D341Med (cell line): ENCODE results near the gene CD1C.
"Not testable (repeated sequence)": the region's sequence is repeated elsewhere in the genome, so short reads cannot be mapped to it uniquely, and the experiment has no call there.

Experiments
- DNase-seq: peaks from one replicate; pipeline ENCODE4 v3.0.0; 2012; ENCODE audit warnings: low spot score

CD1C gene

DNA sequence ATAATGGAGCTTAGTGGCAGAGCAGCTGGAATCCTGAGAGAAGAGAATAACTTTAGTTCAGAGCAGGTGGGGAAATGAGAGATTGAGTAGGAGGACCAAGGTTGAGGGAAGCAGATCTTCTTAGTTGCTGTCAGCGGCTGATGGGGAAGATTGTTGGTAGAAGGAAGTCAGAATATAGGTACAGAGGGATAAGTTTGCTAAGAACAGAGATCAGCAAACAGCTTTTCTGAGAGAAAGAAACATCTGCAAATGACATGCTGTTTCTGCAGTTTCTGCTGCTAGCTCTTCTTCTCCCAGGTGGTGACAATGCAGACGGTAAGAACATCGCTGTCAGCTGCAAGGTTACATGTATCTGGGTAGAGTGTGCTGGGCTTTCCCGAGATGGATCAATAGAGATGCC is at the start of gene CD1C:
CD1C (plus strand) TSS at position 113 of the 400 bp plus-strand sequence; CDS start at position 255, 142 bp downstream.
- no peak for DNase-seq

- no peak for DNase-seq
These were observed 43.1 kb upstream of the CD1C start for GRCh38 chr1:158246650-158247049.

- no peak for DNase-seq
These were observed 41.6 kb upstream of the CD1C start for GRCh38 chr1:158248118-158248517.

DNA sequence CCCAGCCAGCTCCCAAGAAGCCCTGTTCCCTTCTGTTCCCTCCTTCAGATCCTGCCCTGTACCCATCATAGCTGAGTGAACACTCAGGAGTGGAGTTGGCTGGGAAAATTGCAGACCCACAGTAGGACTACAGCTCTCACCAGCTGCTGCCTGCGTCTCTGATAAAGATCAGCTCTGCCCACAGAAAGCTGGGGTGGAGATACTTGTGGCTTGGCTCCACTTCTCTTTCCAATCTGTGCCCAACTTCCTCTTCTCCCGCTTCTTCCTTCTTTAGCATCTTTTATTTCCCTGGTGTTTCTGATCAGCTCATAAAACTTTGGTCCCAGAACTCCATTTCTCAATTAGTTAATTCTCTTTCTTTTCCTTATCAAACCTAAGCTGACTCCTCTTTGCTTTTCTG is 41.0 kb upstream of the CD1C start:
- DNase-seq, result no peak

DNA sequence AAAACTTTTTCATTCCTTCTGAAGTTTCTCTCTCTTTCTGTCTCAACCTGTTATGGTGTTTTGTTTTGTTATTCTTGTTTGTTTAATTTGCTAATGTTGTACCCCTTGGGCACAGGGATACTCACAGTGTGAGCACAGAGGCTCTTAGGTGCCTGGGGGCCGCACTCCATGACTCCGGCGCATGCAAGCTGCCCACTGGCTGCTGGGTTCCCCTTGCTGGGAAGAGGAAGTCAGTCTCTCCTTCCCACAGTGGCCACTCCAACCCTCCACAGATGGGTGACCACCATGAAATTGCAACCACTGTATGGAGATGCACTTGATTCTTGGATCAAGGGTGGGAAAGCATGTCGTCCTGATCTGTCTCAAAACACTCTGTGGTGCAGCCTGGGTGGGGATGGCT is 40.1 kb upstream of the CD1C start:
- DNase-seq, result no peak

GRCh38 chr1:158251163-158251562 is 38.6 kb upstream of the CD1C start:
- DNase-seq, result no peak

DNA sequence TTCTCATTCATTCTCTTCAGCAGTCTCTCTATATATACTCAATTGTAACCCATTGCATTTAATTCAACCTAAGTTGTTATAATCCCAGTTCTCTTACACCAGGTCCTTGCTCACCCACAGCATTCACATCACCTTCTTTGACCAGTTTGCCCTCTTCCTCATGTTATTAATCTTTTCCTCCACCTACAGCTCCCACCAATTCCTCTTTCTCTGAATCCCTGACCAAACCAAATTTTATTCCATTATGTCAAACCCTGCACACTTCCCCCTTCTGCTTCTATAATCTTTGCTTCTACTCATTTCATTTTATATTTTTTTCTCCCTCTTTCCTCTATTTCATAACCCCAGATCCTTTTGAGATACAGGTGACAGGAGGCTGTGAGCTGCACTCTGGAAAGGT is 34.1 kb upstream of the CD1C start:
- no peak for DNase-seq

- DNase-seq, result not testable (repeated sequence)
These were observed 33.0 kb upstream of the CD1C start for GRCh38 chr1:158256747-158257146.

DNA sequence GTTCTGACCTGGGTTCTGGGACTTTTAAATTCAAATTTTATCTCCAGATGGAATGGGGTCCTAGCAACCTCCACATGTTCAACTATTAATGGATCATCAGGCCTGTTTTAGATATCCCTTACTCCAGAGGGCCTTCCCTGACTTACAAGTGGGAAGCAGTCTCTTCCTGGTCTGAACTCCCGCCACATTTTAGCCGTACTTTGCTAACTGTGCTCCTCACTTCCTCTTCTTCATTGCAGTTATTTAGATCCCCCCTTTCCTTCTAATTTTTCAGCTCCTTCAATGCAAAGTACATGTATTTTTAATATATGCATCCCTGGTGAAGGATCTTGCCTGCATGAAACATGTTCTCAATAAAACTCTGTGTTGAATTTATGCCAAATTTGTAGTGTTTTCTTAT is 31.8 kb upstream of the CD1C start:
- no peak for DNase-seq

DNA sequence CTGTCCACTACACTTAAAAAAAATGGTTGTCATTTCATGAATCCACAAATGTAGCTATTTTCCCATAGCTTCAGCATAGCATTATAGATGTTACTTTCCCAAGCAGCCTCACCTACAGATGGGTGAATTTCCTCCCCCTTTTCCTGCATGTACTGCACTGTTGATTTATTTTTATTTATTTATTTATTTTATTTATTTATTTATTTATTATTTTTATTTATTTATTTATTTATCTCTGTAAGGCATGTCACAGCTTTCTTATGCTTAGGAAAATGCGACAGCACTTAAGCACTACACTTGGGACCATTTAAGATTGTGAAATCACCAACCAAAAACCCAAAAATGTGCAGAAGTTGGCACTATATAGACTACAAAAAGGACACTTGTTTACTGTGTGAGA is 30.6 kb upstream of the CD1C start:
- no peak for DNase-seq

- no peak for DNase-seq
These were observed 17.0 kb upstream of the CD1C start for GRCh38 chr1:158272681-158273080.

DNA sequence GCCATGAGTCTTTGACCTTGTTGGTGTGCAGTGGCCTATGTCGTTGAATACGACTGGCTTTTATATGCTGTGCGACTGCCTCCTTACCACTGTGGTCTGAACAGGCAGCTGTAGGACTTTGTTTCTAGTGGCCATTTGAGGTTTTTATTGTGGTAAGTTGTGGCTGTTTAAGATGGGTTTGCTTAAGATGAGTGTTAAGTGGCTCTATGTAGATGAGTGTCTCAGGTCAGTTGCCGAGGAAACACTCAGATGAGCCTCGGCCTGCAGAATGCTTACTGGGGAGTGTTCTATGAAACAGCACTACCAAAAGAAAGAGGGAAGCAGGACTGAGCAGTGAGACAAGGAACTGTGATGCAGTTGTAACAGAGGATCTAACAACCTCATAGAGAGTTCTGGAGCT is 14.9 kb upstream of the CD1C start:
- DNase-seq, result no peak

DNA sequence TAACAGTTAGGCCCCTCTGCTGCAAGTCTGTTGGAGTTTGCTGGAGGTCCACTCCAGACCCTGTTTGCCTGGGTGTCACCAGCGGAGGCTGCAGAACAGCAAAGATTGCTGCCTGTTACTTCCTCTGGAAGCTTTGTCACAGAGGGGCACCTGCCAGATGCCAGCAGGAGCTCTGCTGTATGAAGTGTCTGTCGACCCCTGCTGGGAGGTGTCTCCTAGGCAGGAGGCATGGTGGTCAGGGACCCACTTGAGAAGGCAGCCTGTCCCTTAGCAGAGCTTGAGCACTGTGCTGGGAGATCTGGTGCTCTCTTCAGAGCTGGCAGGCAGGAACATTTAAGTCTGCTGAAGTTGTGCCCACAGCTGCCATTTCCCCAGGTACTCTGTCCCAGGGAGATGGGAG is 7.3 kb upstream of the CD1C start:
- DNase-seq, result not testable (repeated sequence)

DNA sequence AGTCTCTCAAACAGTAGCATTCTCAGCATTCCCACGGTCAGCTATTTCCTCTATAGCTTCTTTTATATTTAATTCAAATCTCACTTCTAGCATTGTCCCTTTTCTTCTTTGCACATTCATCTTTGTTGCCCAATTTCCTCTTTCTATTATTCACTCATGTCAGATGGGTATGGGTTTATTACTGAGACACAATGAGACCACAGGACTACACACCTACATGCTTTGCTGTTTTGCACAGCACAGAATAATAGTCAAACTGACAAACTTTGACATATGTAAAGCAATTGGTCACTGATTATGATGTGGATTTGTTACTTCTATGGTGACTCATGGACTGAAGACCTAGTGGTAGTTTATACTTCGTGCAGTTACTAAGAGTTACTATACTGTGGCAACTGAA is 5.8 kb upstream of the CD1C start:
- no peak for DNase-seq

DNA sequence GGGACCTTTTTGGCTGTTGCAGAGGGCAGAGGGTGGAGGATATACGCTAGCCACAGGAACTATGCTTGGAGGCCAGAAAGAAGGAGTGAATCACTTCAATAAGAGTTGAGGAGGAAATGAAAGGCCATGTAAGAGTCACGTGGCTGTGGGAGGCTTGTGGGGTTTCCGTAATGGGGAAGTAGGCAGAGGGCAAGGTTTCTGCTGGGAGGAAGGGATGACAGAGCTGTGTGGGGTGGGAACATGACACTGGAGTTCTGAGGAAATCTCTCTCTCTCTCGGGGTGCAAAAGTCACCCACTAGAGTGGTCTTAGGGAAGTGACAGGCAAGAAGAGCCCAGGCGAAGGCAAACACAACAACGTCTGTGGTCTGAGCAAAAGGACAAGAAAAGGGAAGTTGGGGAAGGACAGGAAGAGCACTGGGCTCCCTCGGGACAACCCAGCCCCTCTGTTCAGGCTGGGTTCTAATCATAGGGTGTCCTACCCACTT is 3.9 kb upstream of the CD1C start:
- DNase-seq, result no peak

GRCh38 chr1:158286487-158286886 is 3.2 kb upstream of the CD1C start:
- DNase-seq, result no peak

- DNase-seq, result no peak
These were observed 2.8 kb upstream of the CD1C start for GRCh38 chr1:158286941-158287346.

DNA sequence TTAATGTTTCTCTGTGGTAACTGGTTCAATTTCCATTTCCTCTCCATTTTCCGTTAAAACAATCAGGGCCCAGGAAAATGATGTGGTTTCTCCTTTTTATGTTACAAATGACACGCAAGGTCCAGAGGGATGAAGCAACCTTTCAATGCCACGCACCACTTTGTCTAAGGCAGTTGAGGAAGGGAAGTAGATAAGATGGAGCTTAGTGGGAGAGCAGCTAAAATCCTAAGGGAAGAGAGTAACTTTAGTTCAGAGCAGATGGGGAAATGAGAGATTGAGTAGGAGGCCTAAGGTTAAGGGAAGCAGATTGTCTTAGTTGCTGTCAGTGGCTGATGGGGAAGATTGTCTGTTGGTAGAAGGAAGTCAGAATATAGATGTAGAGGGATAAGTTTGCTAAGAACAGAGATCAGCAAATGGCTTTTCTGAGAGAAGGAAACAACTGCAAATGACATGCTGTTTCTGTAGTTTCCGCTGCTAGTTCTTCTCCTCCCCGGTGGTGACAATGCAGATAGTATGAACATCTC is 660 bp downstream of the CD1C start:
- DNase-seq, result no peak

GRCh38 chr1:158295791-158296190 is 6.1 kb downstream of the CD1C start:
- no peak for DNase-seq

GRCh38 chr1:158310623-158311022 is 20.9 kb downstream of the CD1C start:
- no peak for DNase-seq

DNA sequence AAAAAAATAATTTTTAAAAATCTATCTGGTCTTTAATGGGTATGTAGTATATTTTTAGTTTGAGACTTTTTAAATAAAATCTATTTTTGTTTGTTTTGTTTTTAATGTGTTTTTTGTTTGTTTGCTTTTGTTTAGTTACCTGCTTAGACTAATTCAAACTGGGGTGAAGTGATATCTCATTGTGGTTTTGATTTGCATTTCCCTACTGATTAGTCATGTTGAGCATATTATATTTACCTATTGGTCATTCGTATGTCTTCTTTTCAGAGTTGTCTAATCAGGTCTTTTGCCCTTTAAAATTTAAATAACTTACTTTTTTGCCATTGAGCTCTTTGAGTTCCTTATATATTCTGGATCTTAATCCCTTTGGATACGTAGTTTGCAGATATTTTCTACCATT is 21.3 kb downstream of the CD1C start:
- DNase-seq, result no peak

GRCh38 chr1:158323866-158324265 is 34.1 kb downstream of the CD1C start:
- no peak for DNase-seq

DNA sequence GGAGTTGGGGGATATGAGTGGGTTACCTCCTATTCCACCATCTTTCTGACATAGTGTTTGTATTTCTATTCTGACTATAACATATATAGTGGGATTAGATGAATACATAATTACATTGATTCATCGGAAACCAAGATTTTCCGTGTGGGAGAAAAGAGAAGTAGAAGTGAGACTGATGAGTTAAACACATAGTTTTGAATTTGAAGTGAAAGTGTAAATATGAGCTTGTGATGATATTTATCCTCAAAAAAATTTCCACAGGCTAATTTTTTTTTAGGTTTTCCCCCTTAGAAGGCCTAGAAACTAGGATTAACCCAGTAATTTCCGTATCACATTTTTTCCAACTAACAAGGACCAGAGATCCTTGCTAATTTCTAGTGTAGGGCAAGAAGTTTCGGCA is 34.7 kb downstream of the CD1C start:
- no peak for DNase-seq

GRCh38 chr1:158327481-158327880 is 37.8 kb downstream of the CD1C start:
- no peak for DNase-seq

DNA sequence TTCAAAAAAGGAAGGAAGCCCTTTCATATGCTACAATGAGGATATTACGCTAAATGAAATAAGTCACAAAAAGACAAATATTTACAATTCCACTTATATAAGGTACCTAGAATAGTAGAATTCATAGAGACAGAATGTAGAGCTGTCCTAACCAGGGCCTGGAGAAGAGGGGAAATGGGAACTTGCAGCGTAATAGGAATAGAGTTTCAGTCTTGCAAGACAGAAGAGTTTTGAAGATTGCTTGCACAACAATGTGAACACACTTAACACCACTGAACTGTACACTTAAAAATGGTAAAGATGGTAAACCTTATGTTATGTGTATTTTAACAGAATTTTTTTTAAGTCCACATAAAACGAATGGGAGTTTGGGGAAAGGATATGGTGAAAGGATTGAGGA is 38.7 kb downstream of the CD1C start:
- DNase-seq, result no peak
